Fibroblast of skin of scalp (primary cell): ENCODE data around the gene CYP4F22.
"Not testable (repeated sequence)": the region's sequence is repeated elsewhere in the genome, so short reads cannot be mapped to it uniquely, and the experiment has no call there.

Source experiments
- DNase-seq: peaks from one replicate; pipeline ENCODE4 v3.0.0-alpha.2; 2013

Gene CYP4F22

GRCh38 chr19:15495151-15495550 is 13.2 kb upstream of the CYP4F22 start:
- no peak for DNase-seq

GRCh38 chr19:15498156-15498858 is 10.0 kb upstream of the CYP4F22 start:
- no peak for DNase-seq

- no peak for DNase-seq
Observed at GRCh38 chr19:15498910-15499309, 9.4 kb upstream of the CYP4F22 start.

- no peak for DNase-seq
Observed at GRCh38 chr19:15501596-15501995, 6.7 kb upstream of the CYP4F22 start.

GRCh38 chr19:15502264-15502663 is 6.1 kb upstream of the CYP4F22 start:
- DNase-seq = no peak

GRCh38 chr19:15506074-15506571 is 2.2 kb upstream of the CYP4F22 start:
- no peak for DNase-seq

- DNase-seq = no peak
Observed at GRCh38 chr19:15507068-15508034, 974 bp upstream of the CYP4F22 start.

GRCh38 chr19:15511671-15512424 is 3.5 kb downstream of the CYP4F22 start:
- no peak for DNase-seq

GRCh38 chr19:15515227-15515625 is 6.9 kb downstream of the CYP4F22 start:
- DNase-seq = not testable (repeated sequence)

GRCh38 chr19:15516363-15516762 is 8.0 kb downstream of the CYP4F22 start:
- DNase-seq = no peak

GRCh38 chr19:15517778-15518177 is 9.5 kb downstream of the CYP4F22 start:
- DNase-seq = no peak

GRCh38 chr19:15519433-15519976 is 11.2 kb downstream of the CYP4F22 start:
- no peak for DNase-seq

- DNase-seq = no peak
Observed at GRCh38 chr19:15524781-15525180, 16.5 kb downstream of the CYP4F22 start.

- no peak for DNase-seq
Observed at GRCh38 chr19:15525291-15525690, 17.0 kb downstream of the CYP4F22 start.

- no peak for DNase-seq
Observed at GRCh38 chr19:15526408-15526807, 18.1 kb downstream of the CYP4F22 start.

GRCh38 chr19:15527705-15528104 is 19.4 kb downstream of the CYP4F22 start:
- DNase-seq = no peak

GRCh38 chr19:15529774-15530372 is 21.5 kb downstream of the CYP4F22 start:
- no peak for DNase-seq

- DNase-seq = no peak
Observed at GRCh38 chr19:15532779-15533521, 24.6 kb downstream of the CYP4F22 start.

- DNase-seq = not testable (repeated sequence)
Observed at GRCh38 chr19:15533522-15533830, 25.2 kb downstream of the CYP4F22 start.

GRCh38 chr19:15534957-15535864 is 26.9 kb downstream of the CYP4F22 start:
- no peak for DNase-seq
